ENCODE data around the gene TMEM201.

TMEM201 gene

GRCh38 chr1:9586147-9586766 is 2.5 kb upstream of the TMEM201 start:
- no peak for DNase-seq

DNA sequence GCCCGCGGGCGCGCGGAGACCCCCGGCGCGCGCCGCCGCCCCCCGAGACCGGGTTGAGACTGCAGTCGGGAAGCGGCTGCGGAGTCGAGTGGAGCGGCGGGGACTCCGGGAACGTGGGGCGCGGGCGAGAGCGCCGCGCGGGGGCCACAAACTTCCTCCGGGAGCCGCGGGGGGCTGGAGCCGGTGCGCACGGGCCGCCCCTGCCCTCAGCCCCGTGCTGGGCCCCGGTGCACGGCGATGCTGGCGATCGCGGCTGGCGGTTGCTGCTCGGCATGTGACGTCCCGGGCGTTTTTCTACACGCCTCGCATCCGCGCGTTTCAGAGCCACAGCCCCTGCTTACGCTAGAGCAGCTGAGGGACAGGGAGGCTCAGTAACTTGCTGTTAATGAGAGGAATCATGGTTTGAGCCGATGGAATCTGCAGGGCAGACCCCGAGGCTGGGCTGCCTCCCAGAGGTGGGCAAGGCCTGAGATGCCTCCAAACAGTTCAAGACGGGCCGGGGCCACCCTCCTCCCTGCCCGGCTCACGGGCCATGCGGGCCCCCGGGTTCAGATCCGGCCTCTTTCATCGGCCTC is 520 bp downstream of the TMEM201 start:
- DNase-seq = peak; percentile 33

GRCh38 chr1:9589719-9590157 is 1.0 kb downstream of the TMEM201 start:
- no peak for DNase-seq

GRCh38 chr1:9590201-9590600 is 1.5 kb downstream of the TMEM201 start:
- no peak for DNase-seq

DNA sequence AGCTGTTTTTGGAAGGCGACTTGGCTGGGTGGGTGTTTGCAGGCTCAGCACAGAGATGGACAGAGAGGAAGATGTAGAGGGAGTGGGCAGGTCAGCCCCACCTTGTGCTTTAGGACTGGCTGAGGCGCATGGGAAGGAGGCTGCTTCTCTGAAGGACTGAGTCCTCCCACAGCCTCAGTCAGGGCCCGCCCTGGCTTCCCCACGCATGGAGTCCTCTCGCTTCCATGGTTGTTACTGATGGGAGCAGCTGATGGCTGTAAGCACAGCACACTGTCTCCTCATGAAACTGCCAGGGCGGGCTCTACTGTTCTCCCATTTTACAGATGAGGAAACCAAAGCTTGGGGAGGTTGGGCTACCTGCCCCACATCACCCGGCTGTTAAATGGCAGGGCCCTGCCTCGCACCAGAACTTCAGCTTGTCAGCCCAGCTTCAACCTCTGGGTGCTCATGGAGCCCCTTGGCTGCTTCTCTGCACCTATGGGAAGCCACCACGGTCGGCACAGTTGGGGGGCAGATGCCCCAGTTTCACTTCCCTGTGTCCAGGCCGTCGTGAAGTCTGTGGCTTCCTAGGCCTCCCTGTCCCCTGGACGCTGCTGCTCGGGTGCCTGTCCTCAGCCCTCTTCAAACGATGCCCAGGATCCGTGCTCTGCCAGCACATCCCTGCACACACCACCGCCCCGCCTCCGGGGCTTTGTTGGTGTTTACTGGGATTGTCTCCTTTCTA is 2.4 kb downstream of the TMEM201 start:
- no peak for DNase-seq

- DNase-seq = no peak
These were observed 3.2 kb downstream of the TMEM201 start for GRCh38 chr1:9591669-9592509.

DNA sequence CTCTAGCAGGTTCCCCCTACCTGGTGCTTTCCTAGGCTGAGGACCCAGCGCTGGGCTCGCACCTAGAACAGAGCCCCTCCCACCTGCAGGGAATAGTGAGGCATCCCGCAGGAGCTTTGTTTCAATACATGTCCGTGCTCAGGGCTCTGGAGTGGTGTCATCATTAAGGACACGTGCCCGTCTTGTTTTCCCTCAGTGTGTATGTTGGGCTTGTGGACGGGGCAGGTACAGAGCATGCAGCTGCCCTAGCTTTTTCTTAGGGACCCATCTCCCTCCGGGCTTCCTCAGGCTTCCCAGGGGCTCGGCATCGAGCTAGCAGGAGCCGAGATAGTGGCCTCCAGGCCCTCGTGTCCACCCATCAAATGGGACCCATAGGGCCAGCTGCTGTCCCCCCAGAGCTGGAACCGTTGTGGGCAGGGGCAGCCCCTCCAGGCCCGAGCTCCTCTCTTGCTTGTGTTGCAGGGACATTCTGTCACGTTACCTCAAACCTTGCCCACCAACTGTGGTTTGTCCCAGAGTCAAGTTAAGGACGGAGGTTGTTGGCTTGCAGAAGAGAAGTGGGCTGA is 3.9 kb downstream of the TMEM201 start:
- DNase-seq = no peak

DNA sequence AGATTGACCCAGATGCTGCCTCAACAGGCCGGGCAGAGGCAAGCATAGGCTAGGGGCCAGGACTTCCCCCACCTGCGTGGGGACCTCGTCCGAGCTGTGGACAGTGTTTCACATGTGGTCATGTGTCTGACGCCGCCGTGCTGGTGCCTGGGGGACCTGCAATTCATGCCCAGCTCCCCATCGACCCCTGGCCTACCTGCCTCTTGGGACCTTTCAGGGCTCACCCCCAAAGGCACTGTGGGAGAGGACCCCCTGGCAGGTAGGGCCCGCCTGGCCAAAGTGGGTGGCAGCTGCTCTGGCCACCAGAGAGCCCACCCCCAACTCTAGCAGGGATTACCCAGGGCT is 4.4 kb downstream of the TMEM201 start:
- DNase-seq = no peak

GRCh38 chr1:9593492-9594465 is 5.1 kb downstream of the TMEM201 start:
- DNase-seq = peak; percentile 15

- DNase-seq = no peak
These were observed 5.9 kb downstream of the TMEM201 start for GRCh38 chr1:9594471-9595155.

DNA sequence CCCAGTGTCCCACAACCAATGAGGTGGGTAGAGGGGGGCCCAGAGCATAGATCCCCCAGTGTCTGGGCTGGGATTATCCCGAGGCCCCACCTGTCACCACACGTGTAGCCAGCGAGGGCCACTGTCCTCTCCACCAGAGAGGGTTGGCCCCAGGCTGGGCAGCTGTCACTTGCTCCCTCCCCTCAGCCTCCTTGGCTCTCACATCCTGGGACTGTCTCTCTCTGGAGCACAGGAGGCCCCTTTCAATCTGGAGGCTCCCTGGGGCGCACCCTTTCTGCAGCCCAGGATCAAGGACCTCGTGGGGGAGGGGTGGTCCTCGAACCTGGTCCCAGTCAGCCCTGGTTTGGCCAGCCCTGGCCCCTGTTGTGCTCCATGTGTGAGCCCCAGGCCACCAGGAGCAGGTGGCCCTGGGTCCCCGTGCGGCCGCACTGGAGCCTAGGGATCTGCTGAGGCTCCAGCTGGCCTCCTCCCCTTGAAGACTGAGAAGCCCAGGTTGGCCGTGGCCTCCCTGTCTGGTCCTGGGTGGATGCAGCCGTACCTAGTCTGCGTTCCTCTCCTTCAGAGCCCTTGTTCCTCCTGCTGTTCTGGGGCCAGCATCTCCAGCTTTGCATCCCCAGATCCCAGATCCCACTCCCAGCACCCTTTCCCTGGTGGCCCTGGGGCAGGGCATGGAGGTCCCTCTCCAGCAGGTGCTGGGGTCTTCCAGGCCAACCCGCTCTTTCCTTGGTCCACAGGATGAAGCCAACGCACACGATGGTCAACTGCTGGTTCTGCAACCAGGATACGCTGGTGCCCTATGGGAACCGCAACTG is 6.7 kb downstream of the TMEM201 start:
- DNase-seq = no peak

- DNase-seq = no peak
These were observed 7.2 kb downstream of the TMEM201 start for GRCh38 chr1:9595968-9596340.

DNA sequence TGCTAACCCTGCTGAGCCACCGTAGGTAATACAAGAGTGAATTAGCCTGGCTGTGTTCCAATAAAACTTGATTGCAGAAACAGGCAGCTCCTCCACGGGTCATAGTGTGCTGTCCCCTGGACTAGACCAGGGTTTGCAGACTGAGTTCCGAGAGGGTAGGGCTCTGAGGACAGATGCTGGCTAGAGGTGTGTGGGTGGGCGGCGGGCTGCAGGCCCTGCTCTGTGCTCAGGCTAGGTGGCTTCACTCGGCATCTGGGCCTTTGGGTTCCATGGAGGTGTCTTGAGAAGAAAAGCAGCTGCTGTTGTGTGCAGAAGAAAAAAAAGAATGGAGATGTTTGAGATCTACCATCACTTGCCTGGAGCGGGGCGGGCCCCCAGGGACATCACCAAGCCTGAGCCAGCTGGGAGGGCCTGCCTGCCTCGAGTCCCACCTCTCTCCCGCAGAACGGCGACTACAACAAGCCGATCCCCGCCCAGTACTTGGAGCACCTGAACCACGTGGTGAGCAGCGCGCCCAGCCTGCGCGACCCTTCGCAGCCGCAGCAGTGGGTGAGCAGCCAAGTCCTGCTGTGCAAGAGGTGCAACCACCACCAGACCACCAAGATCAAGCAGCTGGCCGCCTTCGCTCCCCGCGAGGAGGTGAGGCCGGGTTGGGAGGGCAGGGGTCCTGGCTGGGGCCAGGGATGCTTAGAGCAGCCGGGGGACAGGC is 7.9 kb downstream of the TMEM201 start:
- DNase-seq = no peak

GRCh38 chr1:9597361-9598315 is 8.9 kb downstream of the TMEM201 start:
- DNase-seq = no peak

- DNase-seq = no peak
These were observed 9.6 kb downstream of the TMEM201 start for GRCh38 chr1:9598316-9598700.

- no peak for DNase-seq
These were observed 11.0 kb downstream of the TMEM201 start for GRCh38 chr1:9599741-9600140.

DNA sequence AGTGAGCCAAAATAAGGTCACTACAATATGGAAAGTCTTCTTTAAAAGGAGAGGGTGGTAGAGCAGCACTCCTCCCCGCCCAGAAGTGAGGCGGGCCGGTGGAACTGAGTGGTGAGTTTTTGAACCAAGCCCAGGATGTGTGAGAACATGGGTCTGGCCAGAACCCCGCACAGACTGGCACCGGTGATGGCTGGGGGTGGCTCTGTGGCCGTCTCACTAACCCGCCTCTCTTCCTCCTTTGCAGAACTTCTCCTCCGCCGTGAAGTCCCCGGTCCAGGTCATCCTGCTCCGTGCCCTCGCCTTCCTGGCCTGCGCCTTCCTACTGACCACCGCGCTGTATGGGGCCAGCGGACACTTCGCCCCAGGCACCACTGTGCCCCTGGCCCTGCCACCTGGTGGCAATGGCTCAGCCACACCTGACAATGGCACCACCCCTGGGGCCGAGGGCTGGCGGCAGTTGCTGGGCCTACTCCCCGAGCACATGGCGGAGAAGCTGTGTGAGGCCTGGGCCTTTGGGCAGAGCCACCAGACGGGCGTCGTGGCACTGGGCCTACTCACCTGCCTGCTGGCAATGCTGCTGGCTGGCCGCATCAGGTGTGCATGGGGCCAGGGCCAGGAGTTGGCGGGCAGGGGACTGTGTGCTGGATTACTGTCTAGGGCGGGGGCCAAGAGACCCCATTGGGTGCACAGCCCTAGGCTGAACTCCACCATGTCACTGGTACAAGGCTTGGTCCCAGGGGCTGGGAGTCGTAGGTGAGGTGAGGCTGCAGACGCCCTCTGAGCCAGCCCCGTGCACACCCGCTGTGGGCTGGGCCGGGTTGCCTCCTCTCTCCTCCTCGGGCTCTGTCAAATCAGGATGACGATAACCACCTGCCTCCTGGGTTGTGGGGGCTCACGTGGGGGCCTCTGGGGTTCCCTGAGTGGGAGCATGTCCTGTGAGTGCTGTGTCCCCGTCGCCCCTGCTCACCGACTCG is 12.4 kb downstream of the TMEM201 start:
- DNase-seq = no peak

Measured in central memory CD4-positive, alpha-beta T cell (primary cell).